Stimulated activated CD4-positive, alpha-beta T cell treated with anti-CD3 and anti-CD28 coated beads, Interleukin-1b, Interleukin-23, amount 100 ng/mL, for 48 hours (primary cell): ENCODE results near the gene KIAA1614.
"Not testable (repeated sequence)": the region's sequence is repeated elsewhere in the genome, so short reads cannot be mapped to it uniquely, and the experiment has no call there.

Source experiments
- DNase-seq: peaks from one replicate; pipeline ENCODE4 v3.0.0-alpha.2; 2020

The KIAA1614 gene

DNA sequence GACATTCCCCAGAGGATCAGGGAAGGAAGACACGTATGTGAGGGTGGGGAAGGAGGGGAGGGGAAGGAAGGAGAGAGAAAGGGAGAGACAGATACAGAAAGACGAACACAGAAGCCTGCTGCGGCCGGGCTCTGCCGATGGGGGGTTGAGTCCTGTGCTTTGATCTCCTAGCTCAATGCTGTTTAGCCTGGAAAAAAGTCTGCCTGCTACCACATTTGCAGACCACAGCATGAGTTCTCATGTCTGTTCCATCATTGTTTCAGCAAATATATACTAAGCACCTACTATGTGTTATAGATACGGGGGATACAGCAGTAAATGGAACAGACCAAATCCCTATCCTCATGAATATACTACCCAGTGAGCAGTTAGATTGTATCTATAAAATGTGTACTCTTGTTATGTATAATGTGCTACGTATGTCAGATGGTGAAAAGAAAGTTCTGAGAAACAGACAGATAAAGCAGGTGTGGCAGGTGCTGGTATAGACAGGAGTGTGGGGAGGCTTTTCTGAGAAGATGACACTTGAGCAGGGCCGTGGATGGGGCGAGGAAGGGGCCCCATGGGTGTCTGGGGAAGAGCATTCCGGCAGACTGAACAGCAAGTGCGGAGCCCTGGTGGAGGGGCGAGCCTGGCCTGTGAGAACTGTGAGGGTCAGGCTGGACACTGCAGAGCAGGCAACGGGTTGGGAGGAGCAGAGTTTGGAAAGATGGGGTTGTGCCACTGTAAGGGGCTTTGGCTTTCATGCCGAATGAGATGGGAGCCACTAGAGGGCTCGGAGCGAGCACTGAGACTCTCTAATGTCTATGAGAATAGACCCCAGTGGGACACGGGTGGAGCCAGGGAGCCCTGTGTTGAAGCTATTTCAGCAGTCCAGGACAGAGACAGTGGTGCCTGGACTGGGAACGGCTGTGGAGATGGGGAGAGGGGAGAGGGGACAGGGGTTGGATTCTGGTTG lies 34.1 kb downstream of the KIAA1614 start:
- no peak for DNase-seq

DNA sequence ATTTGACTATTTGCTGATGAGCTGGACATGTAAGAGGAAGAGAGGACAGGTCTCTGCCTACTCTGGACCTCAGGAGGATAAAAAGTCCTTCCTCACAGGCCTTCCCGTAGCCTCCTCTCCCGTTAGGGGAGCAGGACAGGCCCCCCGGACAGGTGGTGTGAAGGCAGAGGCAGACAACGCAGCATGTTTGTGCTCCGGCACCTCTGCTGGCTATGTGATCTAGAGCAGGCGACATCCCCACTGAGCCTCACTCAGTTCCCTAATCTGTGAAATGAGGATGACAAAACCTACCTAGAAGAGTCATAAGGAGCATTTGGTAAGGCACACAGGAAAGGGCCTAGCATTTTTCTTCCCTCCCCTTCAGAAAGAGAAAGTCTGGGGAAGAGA lies 34.8 kb downstream of the KIAA1614 start:
- no peak for DNase-seq

DNA sequence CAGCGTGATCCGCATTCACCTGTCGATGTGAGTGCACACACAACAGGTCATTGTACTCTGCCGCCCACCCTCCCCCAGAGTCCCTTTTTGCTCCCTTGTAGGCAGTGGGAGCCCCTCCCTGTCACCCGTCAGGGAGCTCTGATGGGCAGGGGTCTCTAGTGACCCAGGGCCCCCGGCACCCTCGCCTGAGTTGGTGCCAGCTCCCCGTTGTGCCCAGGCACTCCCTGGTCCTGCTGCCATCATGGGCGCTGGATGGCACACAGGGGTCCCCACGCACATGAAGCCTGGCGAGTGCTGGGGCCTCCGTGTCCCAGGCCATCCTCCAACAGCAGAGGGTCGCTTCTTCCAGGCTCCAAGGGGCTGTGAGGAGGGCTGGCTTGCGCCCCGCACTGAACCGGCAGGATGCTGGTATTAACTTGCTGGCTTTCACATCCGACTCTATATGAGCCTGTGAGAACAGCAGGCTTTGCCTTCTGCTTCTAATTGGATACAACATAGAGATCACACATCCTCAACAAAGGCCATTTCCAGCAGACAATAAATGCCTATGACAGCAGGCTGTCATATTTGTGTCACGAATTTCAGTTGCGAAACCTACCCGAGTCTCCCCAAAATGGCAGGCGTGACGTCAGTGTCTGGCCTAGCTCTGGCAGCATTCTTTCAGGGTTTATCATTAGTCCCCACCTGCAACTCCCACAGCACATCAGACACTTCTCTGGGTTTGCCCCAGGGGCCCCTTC lies 35.4 kb downstream of the KIAA1614 start:
- DNase-seq, result no peak

DNA sequence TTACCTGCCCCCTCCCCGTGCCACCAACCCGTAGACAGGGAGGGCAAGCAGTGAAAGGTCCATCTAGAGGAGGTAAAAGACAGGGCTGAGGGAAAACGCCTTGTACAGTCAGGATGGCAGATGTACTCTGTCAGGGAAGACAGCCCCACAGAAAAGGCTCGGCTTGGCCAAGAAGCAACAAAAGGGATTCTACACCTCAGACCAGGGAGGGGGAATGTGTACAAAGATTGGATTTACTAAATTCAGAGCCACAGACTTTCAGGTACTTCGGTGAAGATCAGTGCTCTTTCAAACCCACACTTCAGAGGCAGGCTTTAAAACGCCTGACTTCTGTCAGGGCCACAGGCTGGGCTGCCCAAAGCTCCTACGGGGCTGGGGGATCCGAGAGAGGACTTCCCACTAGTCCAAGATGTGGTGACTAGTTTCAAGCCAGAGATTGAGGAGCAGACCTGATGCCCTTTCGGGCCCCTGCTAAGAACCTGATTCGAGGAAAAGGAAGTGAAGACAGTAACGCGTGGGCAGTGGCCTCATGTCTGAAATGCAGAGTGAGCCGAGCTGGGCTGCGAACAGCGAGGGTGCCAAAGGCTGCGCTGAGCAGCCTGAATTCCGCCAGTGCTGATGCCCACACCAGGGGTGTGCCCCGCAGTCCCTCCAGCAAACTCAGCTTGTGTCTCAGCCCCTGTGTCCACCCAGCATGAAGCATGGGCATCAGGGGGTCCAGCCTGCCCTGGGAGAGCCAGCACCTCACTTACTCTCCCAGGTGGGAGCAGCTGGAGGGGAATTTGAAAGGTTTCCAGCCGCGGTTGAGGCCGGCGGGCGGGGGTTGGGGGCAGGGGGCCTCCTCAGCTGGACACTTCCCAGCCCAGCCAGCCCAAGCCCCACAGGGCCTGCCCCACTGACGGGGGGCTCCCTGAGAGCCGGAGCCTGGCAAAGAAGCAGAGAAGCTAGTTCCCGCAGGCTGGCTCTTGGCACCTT lies 36.2 kb downstream of the KIAA1614 start:
- no peak for DNase-seq

DNA sequence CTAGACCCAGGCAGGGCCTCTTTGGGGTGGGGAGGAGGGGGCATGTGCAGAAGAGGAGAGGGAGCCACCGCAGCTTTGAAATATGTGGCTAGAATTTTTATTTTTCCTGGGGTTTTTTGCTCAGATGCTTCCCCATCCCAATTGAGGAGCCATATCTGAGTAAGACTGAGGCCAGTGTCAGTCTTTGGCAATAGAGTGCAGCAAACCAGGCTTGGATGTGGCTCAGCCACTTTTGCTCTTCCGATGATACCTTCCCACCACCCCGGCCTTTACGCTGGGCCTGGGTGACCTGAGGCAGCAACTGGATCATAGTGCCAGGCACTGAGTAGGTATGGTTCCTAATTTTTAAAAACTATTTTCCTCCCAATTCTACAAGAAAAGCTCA lies 36.9 kb downstream of the KIAA1614 start:
- no peak for DNase-seq

- DNase-seq, result no peak
Measured at GRCh38 chr1:180950321-180950720, 37.6 kb downstream of the KIAA1614 start.

DNA sequence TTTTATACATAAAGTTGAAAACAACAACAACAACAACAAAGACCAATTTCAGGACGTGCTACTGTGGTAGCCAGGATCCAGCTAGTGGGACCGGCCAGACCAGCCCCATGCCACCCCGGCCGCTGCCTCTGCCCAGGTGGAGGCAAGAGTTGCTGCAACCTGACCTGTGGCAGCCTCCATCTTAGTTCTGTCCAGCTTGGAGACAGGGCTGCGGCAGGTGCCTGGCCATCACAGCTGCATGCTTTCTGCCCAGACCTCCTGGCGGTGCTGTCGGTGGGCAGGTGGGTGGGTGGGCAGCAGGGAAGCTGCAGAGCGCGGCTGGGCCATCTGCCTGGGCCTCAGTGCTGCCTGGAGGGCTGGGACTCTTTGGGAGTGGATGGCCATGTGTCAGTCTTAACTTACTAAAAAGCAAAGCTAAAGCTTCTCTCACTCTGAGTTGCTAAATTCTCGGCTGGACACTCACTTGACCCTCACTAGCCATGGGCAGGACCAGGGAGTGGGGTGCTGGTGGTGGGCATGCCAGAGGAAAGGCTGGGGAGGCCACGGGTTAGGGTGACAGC lies 38.6 kb downstream of the KIAA1614 start:
- no peak for DNase-seq

GRCh38 chr1:180951836-180952656 lies 39.3 kb downstream of the KIAA1614 start:
- DNase-seq, result no peak

DNA sequence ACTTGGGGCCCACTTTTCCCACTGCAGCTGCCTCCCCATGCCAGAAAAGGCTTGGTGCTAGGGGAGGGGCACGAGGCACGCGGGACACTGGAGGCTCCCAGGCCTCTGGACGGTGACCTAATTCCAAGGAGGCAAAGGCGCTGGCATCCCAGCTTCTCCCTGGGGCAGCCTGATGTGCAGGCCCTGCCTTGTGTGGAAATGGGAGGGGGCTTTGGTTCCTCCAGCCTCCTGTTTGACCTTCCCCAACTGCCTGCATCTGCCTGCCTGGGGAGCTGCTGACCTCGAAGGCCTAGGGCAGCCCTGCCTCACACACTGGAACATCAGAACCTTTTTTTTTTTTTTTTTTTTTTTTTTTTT lies 39.9 kb downstream of the KIAA1614 start:
- DNase-seq, result no peak

GRCh38 chr1:180953291-180954004 lies 40.8 kb downstream of the KIAA1614 start:
- no peak for DNase-seq

DNA sequence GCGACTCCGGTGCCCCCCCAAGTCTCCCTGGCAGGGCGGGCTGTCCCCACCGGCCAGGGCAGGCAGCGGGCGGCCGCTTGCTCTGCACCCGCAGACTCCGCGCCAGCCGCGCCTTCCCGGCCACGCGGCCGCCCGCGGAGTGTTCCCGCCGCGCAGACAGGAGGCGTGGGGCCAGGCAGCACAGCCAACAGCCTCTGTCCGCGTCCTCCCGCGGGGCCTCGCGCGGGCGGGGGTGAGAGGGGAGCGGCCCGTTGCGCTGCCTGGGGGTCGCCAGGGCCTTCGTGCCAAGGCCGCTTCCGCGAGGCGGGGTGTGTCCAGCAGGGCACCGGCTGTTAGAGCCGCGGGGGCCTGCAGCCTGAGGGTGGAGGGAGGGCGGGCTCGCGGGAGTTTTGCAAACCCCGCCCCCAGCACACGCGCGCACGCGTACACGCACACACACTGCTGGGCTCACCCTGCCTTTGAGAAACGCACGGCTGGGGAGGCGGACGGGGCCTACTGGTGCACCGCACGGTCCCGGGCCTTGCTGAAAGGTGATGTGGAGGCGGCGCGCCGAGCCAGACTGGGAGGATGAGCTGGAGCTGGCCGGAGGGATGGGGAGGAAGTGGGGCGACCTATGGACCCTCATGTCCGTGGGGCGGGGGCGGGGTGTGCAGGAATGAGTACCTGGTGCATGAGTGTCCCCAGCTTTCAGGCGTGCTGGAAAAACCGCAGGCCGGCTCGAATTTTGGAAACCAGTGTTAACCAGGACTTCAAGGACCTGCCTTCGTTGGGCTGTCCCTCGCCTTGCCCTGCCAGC lies 41.5 kb downstream of the KIAA1614 start:
- DNase-seq, result peak; percentile 61

DNA sequence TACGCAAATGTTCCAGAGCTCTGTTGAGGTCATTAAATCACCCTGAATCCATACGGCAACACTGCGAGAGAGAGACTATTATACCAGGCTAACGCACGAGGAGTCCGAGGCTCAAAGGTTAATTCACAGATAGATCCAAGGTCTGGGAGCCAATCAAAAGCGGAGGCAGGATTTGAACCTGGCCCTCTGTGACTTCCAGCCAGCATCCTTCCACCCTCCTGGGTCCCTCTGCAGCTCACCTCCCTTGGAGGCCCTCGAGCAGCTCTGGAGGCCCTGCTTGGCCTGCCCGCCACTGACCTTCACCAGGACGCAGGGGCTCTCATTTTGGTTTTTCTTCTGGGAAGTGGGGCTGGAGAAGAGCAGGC lies 42.1 kb downstream of the KIAA1614 start:
- no peak for DNase-seq

DNA sequence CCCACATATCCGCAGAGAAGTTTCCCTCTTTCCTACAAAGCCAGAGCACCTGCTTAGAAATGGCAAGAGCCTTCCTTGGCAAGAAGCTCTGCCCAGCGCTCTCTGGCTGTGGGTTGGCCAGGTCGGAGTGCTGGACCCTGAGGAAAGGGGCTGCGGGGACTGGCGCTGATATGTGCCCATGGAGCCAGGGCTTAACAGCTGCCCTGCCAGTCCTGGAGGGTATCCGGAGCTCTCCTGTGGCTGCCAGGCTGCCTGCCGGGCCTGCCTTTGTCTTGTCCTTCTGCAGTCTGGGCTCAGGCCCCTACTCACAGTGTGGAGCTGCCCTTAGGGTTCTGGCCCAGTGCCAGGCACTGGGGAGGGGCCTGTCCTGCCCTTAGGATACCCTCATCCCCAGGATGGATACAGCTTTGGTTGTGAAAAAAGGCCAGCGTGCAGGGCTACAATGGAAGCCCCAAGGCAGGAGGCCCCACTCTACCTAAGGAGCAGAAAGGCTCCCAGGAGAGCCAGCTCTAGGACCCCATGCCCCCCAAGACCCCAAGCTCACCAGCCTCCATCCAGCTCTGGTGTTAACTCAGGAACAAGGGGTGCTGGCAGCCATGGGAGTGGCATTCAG lies 43.4 kb downstream of the KIAA1614 start:
- no peak for DNase-seq

- not testable (repeated sequence) for DNase-seq
Measured at GRCh38 chr1:180959620-180960019, 46.9 kb downstream of the KIAA1614 start.

- DNase-seq, result no peak
Measured at GRCh38 chr1:180961622-180962021, 48.9 kb downstream of the KIAA1614 start.

DNA sequence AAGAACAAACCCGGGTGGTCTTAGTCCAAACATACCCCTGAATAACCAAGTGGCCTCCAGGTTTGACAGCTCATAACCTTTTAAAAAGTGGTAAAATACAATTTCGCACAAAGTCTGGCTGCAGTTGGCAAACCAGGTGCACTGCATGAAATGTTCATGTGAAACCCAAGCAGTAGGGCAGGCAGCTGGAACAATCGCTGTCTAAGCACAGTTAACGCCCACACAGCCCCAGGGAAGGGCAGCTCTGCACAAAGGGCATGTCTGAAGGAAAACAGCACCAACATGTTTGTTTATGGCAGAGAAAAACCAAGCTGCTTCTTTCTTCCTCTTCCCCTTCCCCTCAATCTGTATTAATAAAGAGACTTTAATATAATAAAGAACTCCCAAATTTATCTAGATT lies 49.5 kb downstream of the KIAA1614 start:
- DNase-seq, result no peak

DNA sequence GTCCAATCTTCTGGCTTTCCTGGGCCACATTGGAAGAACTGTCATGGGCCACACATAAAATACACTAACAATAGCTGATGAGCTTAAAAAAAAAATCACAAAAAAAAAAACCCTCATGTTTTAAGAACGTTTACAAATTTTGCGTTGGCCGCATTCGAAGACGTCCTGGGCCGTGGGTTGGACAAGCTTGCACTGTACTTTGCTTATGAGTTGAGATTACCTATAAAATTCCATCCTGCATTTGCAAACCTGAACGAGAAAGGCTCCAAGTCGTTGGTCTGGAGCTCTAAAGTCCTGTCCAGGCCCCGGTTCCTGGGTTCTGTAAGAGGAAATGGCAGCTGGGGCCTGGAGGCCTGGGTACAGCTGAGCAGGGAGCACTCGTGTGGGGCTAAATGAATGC lies 51.4 kb downstream of the KIAA1614 start:
- DNase-seq, result no peak

- no peak for DNase-seq
Measured at GRCh38 chr1:180964595-180964994, 51.9 kb downstream of the KIAA1614 start.

DNA sequence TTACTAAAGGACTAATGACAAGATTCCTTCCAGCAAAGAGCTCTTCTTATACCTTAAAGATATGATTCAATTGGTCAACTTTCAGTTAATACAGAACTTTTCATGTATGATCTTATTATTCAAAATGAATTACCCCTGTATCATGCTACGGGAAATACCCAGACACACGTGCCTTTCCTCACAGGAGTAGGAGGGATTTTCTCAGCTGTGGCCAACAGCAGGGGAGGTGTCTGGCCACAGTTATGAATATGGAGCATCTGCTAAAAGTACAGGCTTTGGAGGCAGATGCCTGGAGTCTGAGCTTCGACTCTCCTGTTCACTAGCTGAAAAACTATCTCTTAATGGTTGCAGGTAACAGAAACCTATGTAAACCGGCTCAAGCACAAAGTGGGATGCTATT lies 53.6 kb downstream of the KIAA1614 start:
- DNase-seq, result no peak
